H1 (cell line): ENCODE results near the gene ASB6. TPM values are rescaled to one million over a fixed set of nuclear protein-coding genes. Genes with fewer than 3 reads are reported as not detected.

Source experiments
- RBBP5 ChIP-seq: IDR thresholded peaks from 2 replicates; pipeline ENCODE4 v1.7.1; 2012; ENCODE audit warnings: low read depth, mild to moderate bottlenecking, inconsistent platforms, low read length, moderate library complexity, borderline replicate concordance
- TAF7 ChIP-seq: optimal IDR thresholded peaks from 2 replicates; pipeline ENCODE3; 2011; ENCODE audit warnings: low read depth, mild to moderate bottlenecking, inconsistent platforms, low read length, moderate library complexity, borderline replicate concordance
- polyA plus RNA-seq, 7 experiments: library from polyadenylated mRNA; depleted of rRNA in 3 of 7; stranded (reverse) in 5 of 7; unstranded in 2 of 7; fragments of >200 nt in 5 of 7; fragments of 200-250 nt in 2 of 7; gene quantifications; 1 replicate in 5 of 7; 2 replicates in 1 of 7; 4 replicates in 1 of 7; pipeline versions ENCODE4 v1.2.1 to v1.2.3, GENCODE V29; 2011 to 2013; ENCODE audit warnings: missing spikeins in 2 of 7, mixed read lengths in 2 of 7
- total RNA-seq: library from RNA; stranded (reverse); fragmentation: NEBNext Ultra II Directional; extraction: Animal tissue kit (Norgen Biotek cat#: 25700); gene quantifications from 2 replicates; pipeline ENCODE4 v1.2.1, GENCODE V29; 2021

ASB6 gene
- total and polyA plus RNA-seq, 2 of the 8 experiments (the other 6 are each of a cell fraction or from before 2014, with no cell fraction given): 14.0 to 17.3 TPM

DNA sequence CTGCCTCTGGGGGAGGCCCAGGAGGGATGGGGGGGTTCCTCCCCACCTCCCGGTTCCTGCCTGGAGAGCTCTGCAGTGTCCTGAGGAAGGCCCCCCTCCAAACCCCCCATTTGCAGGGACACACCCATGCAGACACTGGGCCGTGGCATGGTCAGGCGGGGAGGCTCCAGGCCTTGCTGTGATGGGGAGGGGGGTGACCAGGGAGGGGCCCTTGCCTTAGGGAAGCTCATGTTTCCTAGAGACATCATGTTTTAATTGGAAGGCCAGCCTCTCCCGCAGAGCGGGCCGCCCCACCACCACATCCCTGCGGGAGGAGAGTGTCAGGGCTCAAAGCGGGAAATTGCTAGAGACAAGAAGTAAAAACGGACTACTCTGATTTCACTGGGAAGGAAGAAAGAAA lies 35.5 kb upstream of the ASB6 start (continued):
- TF ChIP-seq RBBP5 (no peak), TAF7 (no peak)
